Bronchial epithelial cell (primary cell): ENCODE data around the gene RADIL. TPM values are rescaled to one million over a fixed set of nuclear protein-coding genes. Genes with fewer than 3 reads are reported as not detected.

Experiments
- DNase-seq: peaks from one replicate; pipeline ENCODE4 v3.0.0-alpha.2; 2010; ENCODE audit warnings: low read depth
- FAIRE-seq: peaks from 2 replicates; lab custom pipeline; 2011; peaks lifted over from hg19 to GRCh38; lab: Jason Lieb, UNC
- H3K27me3 ChIP-seq: 2 replicates; pipeline ENCODE4 v1.5.1; 2011; ENCODE audit warnings: low read length; ENCODE audit not compliant: control insufficient read depth, insufficient read depth
- H3K36me3 ChIP-seq: 2 replicates; pipeline ENCODE4 v1.5.1; 2011; ENCODE audit warnings: low read length; ENCODE audit not compliant: control insufficient read depth, insufficient read depth
- H3K4me3 ChIP-seq: 2 replicates; pipeline ENCODE4 v1.5.1; 2011; ENCODE audit warnings: mild to moderate bottlenecking, low read depth, low read length, control low read depth
- CTCF ChIP-seq: IDR thresholded peaks from 2 replicates; pipeline ENCODE4 v1.5.1; 2011; ENCODE audit warnings: mild to moderate bottlenecking, moderate library complexity, low read length, control low read depth, inconsistent platforms; ENCODE audit not compliant: insufficient read depth, severe bottlenecking
- total RNA-seq: library from RNA; depleted of rRNA; stranded (reverse); fragments of >200 nt; gene quantifications from 2 replicates; pipeline ENCODE4 v1.2.1, GENCODE V29; 2014

Gene RADIL
- total RNA-seq, 1 donor from 2014 or later = under 0.01 TPM

GRCh38 chr7:4791101-4791737, 92.3 kb downstream of the RADIL start:
- Histone ChIP-seq H3K4me3 (no peak overlapping the region), H3K36me3 (peaks cover 13% of the 10 kb centered on the region), H3K27me3 (no peaks in the 10 kb centered on the region)
- DNase-seq (no peak), FAIRE-seq (no peak)
- no peak for TF ChIP-seq CTCF

GRCh38 chr7:4790516-4790991, 93.0 kb downstream of the RADIL start:
- peaks cover 16% of the 10 kb centered on the region for H3K36me3 ChIP-seq
- DNase-seq = no peak
- no peaks in the 10 kb centered on the region for H3K27me3 ChIP-seq
- H3K4me3 ChIP-seq = no peak overlapping the region
- FAIRE-seq = no peak
- TF ChIP-seq CTCF = no peak

- no peak for TF ChIP-seq CTCF
- H3K27me3 ChIP-seq = no peaks in the 10 kb centered on the region
- H3K36me3 ChIP-seq = peaks cover 21% of the 10 kb centered on the region
- DNase-seq (no peak), FAIRE-seq (no peak)
- no peak overlapping the region for H3K4me3 ChIP-seq
Observed at GRCh38 chr7:4790078-4790465, 93.4 kb downstream of the RADIL start.

- Histone ChIP-seq H3K36me3 (peaks cover 25% of the 10 kb centered on the region), H3K27me3 (no peaks in the 10 kb centered on the region), H3K4me3 (no peak overlapping the region)
- no peak for DNase-seq
- TF ChIP-seq CTCF = no peak
- FAIRE-seq = no peak
Observed at GRCh38 chr7:4789194-4790077, 94.1 kb downstream of the RADIL start.

- Histone ChIP-seq H3K4me3 (no peak overlapping the region), H3K36me3 (peaks cover 29% of the 10 kb centered on the region), H3K27me3 (no peaks in the 10 kb centered on the region)
- FAIRE-seq = no peak
- TF ChIP-seq CTCF = no peak
- DNase-seq = no peak
Observed at GRCh38 chr7:4788627-4789189, 94.8 kb downstream of the RADIL start.
